ENCODE data around the gene MSH5. TPM values are rescaled to one million over a fixed set of nuclear protein-coding genes. Genes with fewer than 3 reads are reported as not detected.
A peak's percentile ranks its signal among the peaks of the same experiment; 100 is the strongest.

MSH5 gene
- total and polyA plus RNA-seq, 9 of the 15 experiments (the other 6 are each of a cell fraction or from before 2014, with no cell fraction given), result 12.5 to 104 (median 46.6) TPM

GRCh38 chr6:31806470-31807272 is 66.9 kb downstream of the MSH5 start, which contains the start of gene LSM2 (continued):
- TF ChIP-seq ZNF512 (tag; IDR thresholded peaks at IDR 0.05) (no peak; the same call in 1 of the 2 replicates), HMGXB4 (CRISPR knock-in tag; IDR thresholded peaks at IDR 0.05) (peak; percentile 98), ZNF282 (CRISPR knock-in tag; IDR thresholded peaks at IDR 0.05) (no peak), DEAF1 (CRISPR knock-in tag; IDR thresholded peaks at IDR 0.05) (peak; percentile 55; the same call in 1 of the 2 replicates), ZNF79 (CRISPR knock-in tag; IDR thresholded peaks at IDR 0.05; ENCODE audit: low read depth) (no peak), NRF1 (conservative IDR thresholded peaks at IDR 0.05 in 1 of 2, IDR thresholded peaks at IDR 0.05 in 1 of 2) (peak; percentile 99 to 100), HINFP (tag; conservative IDR thresholded peaks at IDR 0.05; ENCODE audit: low read depth) (peak; percentile 97), NFYB (IDR thresholded peaks at IDR 0.05; ENCODE audit: extremely low read depth, insufficient read length) (no peak), KDM2B (CRISPR knock-in tag; IDR thresholded peaks at IDR 0.05) (0 out of 2 replicates have a peak, but pooled peaks have one; percentile 19), ELK3 (CRISPR knock-in tag; IDR thresholded peaks at IDR 0.05) (peak; percentile 71; the same call in 1 of the 2 replicates), RFX7 (CRISPR knock-in tag; IDR thresholded peaks at IDR 0.05) (peak; percentile 69; the same call in 1 of the 2 replicates), FOXM1 (IDR thresholded peaks at IDR 0.05; ENCODE audit: low read depth) (no peak), FOXM1 (CRISPR knock-in tag; IDR thresholded peaks at IDR 0.05; ENCODE audit: low read depth) (peak; percentile 49; the same call in 1 of the 2 replicates), TARDBP (IDR thresholded peaks at IDR 0.05) (peak; percentile 78), STAT5B (CRISPR knock-in tag; IDR thresholded peaks at IDR 0.05) (no peak), BRD4 (IDR thresholded peaks at IDR 0.05) (no peak), MYBL2 (IDR thresholded peaks at IDR 0.05; ENCODE audit: low read depth) (no peak), MYBL2 (CRISPR knock-in tag; IDR thresholded peaks at IDR 0.05; ENCODE audit: borderline replicate concordance) (no peak), CBFA2T2 (conservative IDR thresholded peaks at IDR 0.05) (no peak), HDAC1 (IDR thresholded peaks at IDR 0.05) (peak; percentile 68 to 99; a peak in 3 of 4 replicates), EHMT2 (IDR thresholded peaks at IDR 0.05) (no peak)
